RPMI8226 (cell line): ENCODE results near the gene DCC.

Experiments
- DNase-seq: peaks from one replicate; pipeline ENCODE4 v3.0.0-alpha.2; 2015

The DCC gene

DNA sequence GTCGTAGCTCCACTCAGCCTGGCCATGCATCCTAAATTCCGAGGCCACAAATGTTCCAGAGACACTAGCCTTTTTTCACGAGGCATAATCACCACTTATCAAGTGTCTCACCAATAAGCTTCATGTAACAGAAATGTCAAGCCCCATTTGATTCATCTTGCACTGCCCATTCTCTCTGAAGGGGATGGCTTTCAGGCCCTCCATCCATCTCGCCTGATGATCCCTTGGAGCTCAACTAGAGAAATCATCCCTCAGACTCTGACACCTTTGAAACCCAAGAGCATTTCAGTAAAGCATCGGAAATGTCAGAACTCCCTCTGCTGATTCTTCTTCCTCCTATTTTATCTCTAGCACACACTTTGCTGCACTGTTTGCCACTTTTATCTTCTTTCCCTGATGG is 91.7 kb downstream of the DCC start:
- no peak for DNase-seq

DNA sequence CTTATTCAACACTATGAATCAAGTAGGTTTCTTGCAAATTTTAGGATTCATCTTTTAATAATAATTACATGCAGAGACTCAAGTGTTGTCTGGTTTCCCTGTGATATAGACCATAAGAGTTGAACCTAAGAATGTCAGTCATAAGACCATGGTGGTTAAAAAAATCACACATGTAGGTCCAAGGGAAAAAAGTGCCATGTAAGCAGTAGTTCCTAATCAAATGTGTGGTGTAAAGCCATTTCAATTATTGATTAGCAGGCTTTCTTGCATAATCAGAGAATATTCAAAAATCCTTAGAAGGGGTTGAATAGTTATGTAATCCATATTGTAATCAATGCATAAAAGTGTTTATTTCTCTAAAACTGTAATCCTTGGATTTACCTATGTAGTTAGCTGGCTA is 93.8 kb downstream of the DCC start:
- no peak for DNase-seq

DNA sequence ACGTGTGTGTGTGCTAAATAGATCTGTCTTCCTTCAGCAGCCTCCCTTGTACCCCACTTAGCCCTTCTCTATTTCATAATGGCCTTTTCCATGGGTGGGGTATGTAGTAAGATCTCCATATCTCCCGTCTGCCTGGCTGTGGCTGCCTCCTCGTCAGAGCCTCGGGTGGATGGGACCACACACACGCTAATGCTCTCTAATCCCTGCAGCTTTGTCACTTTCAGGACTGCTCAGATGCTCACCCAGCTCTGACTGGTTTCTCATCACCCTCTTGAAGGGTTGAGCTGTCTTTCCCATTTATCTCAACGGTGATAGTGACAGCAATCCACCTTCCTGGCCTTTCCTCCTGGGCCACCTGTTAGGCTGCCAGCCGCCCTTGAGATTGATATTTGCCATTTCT is 95.3 kb downstream of the DCC start:
- DNase-seq, result no peak

DNA sequence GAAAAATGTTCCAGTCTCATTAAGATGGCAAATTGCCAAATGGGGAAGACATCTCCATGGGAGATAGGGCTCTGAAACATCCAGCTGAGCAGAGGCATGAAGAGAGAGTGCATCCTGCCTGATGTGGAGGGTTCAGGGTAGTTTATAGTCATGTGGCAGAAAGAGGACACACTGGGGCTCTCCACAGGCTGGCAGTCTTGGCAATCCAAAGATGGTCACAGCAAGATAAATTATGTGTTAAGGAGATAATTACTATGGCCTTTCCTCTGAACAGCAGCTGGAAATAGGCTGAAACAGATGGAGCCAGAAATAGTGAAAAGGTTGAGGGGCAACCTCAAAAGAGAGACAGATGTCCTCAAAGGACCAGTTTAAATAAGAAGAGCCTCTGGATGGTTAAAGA is 97.2 kb downstream of the DCC start:
- no peak for DNase-seq

DNA sequence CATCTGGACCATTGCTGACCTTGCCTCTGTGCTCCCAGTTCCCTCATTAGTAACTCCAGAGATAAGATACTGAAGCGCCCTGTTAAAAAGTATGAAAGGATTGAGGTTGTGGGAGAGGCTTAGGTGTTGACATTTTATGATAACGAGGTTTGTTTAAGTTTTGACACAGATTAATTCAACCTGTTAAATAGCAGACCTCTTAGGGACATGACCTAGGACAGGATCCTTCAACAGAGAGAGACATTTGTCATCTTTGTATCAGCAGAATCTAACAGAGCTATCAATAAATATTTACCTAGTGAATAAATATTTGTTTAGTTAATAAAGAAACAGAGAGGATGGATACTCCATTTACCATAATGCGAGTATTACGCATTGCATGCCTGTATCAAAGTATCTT is 99.5 kb downstream of the DCC start:
- DNase-seq, result no peak

DNA sequence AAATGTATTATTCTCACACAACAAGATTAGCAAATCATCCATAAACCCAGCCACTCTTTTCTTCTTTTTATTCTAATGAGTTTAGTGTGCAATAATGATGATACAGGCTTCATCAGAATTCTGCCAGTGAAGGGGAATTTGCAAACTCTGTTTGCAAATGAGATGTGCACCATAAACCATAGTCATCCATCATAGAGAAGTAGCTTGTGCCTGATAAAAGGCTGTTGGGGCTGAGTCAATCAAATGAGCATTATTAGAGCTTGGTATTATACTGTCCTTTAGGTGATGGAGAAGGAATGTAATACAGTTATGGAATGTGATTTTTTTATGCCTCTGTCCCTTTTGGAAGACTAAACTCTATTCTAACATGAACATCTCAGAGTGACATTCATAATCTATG is 101.8 kb downstream of the DCC start:
- no peak for DNase-seq

DNA sequence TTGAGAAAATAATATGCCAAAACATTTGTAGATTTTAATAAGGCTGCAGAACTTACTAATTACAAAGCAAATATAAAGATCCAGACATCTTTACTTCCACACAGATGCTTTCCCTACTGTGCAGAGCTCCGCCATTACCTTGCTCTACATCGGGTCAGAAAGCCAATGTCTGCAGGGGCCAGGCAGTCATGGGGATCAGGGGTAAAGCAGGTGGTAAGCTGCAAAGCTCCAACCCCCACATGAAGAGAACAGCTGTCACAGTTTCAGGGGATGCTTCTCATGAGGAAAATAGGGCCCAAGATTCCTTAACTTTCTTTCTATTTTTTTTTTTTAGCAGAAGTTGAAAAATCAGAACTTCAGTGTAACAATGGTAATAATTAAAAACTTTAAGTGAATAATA is 102.7 kb downstream of the DCC start:
- DNase-seq, result no peak

DNA sequence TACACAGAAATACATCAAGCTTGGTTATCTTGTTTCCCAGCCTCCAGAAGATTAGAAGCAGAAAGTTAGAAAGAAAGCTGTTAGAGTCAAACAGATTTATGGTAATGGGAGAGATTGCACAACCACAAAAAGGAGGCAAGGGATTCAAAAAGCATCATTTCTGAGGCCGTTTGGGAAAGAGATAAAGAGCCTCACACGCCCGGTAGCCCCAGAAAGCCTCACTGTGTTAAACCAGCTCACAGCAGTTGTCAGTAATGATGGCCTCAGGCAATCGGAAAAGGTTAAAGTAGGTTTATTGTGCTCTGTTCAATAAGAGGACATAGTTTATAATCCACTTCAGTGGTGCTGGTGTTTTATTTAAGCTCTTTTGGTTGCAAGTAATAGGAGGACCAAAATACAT is 111.3 kb downstream of the DCC start:
- DNase-seq, result no peak

DNA sequence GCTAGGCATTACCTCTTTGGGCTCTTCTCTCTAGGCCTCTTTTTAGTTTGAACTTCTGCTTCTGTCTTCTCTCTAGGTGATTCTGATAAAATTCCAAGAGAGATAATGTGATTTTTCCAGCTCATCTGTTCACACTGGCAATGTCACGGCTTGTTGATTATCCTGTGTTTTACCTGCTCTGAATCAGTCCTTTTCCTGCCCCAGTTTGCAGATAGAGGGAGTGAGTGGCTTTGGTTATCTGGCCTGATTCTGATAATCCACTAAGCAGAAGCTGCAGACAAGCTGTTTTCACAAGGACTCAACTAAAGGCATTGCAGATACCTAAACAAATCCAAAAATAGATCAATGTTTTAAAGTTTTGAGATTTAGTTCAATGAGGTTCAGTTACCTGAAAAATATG is 111.9 kb downstream of the DCC start:
- DNase-seq, result no peak

DNA sequence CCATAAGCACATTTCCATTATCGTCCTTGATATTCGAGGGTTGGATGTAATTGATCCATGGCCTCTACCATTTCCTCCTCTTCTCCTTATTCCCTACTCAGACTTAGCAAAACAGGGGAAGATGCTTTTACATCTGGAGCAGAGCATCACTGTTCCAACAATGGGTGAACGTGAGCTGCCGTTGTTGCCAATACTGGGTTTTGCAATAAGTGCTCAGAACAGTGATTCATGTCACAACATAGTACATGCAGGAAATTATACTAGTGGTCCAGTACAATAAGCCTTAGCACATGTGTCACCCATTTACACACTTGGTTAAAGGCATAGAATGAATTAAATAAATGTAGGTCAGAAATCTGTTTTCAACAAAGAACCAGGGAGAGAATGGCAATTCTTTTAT is 112.4 kb downstream of the DCC start:
- DNase-seq, result no peak

DNA sequence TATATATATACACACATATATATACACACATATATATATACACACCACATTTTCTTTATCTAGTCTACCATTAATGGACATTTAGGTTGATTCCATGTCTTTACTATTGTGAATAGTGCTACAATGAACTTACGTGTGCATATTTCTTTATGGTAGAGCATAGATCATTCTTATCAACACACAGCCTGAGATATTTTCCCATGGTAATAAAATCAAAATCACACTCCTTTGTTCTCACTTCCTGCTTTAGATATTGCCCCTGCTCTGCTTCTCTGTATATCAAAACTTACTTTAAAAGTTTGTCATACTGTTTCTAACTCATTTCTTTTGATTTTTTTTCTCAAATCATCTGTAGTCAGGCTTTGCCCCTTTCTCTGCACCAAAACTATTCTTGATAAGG is 119.9 kb downstream of the DCC start:
- DNase-seq, result no peak

DNA sequence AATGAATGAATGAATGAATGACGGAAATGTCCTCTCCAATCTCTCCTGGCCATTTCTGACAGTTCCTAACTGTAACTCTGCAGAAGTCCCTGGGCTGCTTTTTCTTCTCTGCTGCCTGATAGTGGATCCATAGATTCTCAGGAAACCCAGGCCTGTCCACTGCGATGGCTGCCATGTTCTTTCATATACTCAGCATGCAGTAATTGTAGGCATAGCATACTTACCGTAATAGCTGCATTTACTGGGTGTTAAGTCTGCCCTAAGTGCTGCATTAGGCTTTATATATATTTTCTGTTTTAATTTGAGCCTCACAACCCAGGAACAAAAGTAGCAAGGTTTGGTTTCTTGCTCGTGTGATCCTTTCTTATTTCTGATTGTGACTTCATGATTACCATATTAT is 122.9 kb downstream of the DCC start:
- DNase-seq, result no peak

DNA sequence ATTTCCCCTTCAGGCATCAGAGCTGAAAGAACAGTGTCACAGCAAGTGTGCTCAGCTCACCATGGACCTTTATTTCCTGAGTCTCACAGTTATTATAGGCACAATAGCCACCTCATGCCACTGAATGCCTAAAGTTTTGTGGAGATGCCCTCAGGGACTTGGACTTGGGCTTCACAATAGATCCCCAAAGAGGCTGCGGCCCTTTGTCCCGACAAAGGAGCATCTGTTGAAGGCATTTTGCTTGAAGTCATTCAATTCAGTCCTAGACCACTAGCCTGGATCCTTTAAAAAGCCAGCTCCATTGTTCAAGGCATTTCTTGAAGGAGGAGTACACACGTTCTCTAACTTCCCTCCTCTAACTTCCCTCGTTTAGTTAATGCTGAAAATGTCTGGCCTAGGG is 125.4 kb downstream of the DCC start:
- DNase-seq, result no peak

DNA sequence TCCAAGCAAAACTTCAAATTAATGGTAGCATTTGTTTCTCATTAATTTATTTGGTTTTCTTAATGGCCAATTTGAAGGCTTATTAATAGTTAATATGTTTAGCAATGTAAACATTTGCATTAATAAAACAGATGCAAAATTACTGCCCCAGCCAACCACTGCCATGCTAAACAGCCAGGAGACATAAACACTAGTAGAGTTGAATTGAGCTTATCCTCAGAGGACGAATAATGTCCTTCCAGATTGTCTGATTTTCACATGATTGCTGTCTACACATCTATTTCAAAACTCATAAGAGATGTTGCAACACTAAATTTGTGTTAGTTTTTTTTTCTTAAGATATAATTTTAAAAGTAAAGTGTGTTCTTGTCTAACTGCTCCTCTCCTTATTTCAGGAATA is 128.5 kb downstream of the DCC start:
- DNase-seq, result no peak

DNA sequence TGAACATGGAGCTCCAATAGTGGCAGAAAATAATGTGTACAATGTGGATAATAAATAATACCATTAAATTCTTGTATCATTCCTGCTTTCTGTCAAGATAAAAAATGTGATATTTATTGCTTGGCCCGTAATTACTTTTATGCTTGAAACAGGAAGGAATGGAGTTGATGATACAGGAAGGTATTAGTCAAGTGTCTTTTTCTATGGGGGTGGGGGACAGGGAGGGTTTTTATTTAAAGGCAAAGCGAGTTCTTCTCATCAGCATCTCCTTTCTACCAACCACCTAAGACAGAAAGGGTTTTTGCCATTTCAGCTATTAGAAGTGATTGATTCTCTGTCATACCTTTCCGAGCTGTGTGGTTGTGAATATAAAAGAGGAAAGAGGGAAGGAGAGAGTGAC is 135.3 kb downstream of the DCC start:
- no peak for DNase-seq

DNA sequence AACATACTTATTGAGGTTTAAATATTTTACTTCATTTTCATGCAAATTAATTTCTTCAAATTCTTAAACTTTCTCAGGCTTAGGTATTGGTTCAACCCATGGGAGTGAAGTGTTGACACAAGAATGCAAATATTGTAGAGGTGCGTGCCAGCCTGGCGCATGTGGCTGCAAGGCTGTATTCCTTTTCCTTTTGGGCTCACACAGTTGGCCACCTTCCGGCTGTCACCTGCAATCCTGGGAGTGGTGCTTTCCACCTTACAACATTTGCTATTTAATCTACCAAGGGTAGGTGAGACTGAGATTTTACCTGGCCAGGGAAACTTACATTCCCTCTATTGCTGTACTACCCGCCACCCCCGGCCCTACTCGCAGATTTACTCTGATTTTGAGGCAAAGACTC is 141.1 kb downstream of the DCC start:
- no peak for DNase-seq

DNA sequence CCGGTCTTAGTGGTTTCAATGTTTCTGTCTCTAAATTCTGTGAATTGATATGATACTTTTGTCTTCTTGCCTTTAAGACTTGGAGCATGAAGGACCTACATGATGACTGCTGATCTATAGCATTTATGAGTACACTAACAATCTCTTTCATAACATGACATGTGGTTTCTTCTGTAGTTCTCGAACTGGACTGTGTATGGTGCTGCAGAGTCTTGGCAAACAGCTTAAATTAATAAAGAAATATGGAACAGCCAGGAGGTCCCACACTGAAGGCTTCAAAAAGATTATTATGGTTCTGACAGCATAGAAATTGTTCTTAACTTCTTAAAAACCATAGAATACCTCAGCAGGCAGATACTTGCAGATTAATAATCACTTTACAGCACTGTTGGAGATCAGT is 145.0 kb downstream of the DCC start:
- DNase-seq, result no peak

DNA sequence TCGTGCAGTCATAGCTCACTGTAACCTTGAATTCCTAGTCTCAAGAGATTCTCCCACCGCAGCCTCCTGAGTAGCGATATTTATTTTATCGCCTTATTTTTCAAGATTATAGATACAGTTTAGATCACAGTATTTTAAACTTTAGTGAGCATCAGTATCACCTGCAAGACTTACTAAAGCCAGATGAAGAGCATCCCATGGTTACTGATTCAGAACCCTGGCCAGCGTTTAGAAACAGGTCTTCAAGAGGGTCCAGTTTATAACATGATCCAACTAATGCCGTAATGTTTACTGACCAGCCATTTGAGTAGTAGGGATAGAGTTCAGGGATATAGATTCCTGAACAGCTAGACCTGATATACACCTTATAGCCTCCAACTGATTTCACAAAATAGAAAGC is 146.1 kb downstream of the DCC start:
- no peak for DNase-seq

DNA sequence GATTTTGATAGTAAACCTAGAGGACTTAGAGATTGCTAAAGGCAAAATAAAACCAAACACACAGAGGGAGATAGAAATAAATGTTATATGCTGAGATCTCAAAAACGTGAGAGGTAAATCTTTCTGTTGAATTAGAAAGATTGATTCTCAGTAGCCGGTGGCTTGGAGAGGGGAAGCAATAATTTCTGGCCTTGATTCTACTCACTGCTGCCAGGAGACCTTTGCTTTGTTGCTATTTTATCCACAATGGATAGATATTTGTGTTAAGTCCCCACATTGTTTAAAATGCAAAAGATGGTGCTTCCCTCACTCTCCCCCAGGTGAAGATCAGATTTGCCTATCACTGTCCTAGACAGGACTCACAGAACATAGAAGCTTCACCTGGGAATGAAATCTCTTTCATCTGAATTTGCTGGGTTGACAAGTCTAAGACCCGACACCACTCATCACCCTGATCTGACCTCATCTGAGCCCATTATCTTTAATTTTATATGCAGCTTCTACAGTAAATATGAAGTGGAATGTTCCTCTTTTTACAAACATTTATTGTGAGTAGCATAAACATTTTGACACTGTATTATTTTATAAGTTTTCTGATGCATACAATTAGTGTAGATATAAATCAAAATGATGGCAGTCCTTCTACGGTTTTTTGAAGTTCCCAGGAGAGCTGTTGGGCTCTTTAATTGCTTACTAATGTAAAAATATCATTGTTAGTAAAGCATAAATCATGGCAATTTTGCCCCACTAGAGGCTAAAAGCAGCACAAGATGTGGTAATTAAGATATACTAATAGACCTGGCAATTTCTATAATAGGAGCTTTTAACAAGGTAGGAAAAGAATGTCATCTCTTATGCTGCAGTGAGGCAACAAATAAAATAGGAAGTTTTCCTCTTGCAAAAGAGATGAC is 149.7 kb downstream of the DCC start:
- DNase-seq, result no peak

DNA sequence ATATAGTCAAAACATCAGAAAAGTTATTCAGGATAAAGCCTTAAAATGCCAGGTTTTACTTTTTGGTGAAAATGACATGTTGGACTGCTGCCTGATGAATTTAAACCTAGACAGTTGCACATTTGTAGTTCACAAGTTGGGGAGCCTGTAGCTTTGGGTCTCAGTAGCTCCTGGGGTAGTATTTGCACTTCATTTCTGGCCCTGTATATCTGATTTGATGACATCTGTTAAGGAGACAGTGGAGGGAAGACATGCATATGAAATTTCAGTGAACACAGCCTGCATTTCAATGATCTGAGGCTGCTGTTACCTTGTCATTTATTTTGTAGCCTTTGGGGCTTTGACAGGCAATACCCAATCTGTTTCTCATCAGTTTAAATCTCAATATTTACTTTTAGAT is 156.4 kb downstream of the DCC start:
- DNase-seq, result no peak

DNA sequence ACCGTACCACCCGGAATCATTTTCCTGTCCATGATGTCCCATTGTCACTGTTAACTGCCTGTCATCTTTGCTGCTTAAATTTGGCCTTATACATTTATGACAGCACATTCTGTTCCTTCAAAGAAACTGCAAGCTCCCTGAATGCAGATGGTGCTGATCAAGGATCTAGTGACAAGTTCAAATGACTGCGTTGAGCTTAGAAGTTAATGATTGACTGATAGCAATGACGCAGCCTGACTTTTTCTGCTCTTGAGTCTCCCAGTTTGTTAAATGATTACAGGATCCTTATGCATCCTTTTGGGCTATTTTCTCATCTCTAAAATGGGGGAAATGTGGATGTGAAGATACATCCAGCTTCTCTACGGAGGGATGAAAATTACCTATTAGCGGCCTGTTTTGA is 159.0 kb downstream of the DCC start:
- no peak for DNase-seq

DNA sequence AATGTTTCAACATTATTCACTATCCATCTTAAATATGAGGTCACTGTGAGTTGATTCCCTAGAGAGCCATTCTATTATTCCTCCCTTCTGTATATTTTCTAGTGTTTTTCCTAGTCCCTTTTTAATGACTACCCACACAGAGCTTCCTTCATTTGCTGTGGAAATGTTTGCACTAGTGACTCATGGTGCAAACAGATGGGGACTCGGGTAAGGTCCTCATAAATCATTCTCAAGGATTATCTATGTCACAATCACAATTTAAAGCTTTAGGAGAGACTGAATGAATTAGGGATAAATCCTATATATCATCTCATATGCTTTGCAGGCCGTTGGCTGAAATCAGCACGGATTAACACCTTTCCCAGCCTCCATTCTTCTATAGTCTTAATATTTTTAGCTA is 159.6 kb downstream of the DCC start:
- DNase-seq, result no peak

DNA sequence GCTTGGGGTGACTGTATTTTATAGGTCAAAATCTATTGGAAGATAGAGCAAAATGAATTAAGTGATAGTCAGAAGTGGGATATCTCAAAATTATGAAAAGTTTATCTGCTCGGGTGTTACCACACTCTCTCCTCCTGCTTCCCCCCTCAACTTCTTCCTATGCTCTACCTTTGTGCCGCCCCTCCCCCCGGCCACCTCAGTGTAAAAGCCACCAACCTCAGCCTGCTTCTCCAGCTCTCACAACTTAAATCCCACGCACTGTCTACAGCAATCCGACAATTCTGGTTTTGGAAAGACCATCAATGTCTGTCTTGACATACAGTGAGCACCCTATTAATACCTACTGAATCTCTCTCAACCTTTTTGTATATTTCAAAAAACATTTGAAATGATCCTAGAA is 164.6 kb downstream of the DCC start:
- DNase-seq, result no peak

DNA sequence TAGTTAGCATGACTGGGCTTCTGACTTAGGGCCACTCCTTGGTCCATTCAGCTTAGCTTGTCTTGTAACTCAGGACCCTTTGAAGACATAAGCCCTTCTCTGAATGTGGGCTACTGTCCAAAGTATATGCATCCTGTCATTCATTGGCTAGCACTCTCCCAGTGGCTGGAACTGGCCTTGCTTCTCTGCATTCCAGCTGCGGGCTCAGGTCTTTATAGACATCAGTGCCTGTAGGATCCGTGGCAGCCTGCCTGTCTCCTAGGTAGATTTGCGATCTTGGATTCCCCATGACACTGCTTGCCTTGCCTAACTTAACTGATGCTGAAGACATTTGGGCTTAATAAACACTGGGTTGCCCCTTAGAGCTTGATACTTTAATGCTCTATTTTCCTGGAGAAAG is 170.1 kb downstream of the DCC start:
- no peak for DNase-seq

DNA sequence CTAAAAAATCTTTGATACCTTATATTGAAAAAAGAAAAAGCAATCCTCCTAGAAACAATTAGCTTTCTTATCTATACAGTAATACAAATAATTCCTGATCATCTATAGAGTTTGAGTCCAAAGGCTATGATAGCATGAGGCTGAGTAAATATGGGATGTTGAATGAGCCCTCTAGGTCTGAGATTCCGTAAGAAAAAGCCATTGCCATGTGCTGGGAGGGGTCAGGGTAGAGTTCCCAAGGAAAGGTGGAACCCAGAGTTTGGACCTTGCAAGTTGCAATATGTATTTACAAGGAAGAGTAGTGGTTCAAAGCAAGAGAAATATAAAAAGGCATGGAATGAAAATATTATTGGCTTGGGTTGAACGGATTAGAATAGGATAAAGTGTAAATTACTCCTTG is 178.1 kb downstream of the DCC start:
- DNase-seq, result no peak
